Epithelial cell of proximal tubule (primary cell): Measurements from ENCODE around the gene C19orf38. TPM values are rescaled to one million over a fixed set of nuclear protein-coding genes. Genes with fewer than 3 reads are reported as not detected.
A peak's percentile ranks its signal among the peaks of the same experiment; 100 is the strongest.
"Not testable (repeated sequence)": the region's sequence is repeated elsewhere in the genome, so short reads cannot be mapped to it uniquely, and the experiment has no call there.

Experiments used
- DNase-seq: peaks from one replicate; pipeline ENCODE4 v3.0.0-alpha.2; 2011; ENCODE audit warnings: low read depth
- H3K4me3 ChIP-seq: 2 replicates; pipeline ENCODE4 v1.5.1; 2011; ENCODE audit warnings: low read depth, mild to moderate bottlenecking, low read length
- total RNA-seq: library from RNA; depleted of rRNA; stranded (reverse); fragments of >200 nt; gene quantifications from 2 replicates; pipeline ENCODE4 v1.2.3, GENCODE V29; 2015
- TF ChIP-seq, protein P1 (sequence below): conservative IDR thresholded peaks from 2 replicates; pipeline ENCODE4 v1.5.1; 2012; ENCODE audit warnings: low read depth, mild to moderate bottlenecking, low read length

The C19orf38 gene
- total RNA-seq, 1 donor from 2014 or later = not detected

DNA sequence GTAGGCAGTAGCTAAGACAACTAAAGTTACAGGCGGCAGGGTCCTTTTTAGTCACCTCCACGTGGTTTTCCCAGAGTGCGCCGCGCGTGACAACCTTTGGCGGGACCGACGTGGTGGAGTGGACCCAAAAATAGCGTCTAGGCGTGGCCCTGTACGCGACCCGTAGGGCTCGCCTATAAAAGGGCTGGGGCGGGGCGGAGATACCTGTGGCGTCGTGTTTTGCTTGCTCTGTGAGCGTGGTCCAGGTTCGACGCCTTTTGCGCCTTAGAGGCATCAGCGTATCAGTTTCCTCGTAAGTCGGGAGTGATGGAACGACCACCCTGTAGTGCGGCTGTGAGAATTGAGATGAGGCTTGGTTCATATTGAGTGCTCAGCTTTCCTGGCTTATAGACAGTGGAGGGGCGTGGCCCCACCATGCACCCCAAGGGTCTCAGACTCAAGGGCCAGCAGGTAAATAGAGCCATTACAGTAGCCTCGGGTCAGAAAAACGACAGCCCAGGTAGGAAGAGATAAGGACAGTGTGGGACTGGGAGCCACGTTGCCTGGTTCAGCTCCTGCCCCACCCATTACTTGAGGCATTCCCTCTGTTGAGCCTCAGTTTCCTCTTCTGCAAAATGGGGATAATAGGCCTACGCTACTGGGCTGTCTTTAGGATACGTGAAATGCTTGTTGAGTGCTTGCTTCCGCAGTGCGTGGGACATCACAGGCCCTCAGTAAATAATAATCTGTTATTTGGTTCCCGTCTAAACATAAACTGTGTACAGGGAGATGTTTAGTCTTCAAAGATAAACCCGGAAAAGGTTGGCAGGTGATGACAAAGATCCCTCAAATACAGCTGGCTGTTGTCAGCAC lies 11.5 kb upstream of the C19orf38 start:
- peak overlapping the region; percentile 58 for H3K4me3 ChIP-seq
- TF ChIP-seq, protein P1, sequence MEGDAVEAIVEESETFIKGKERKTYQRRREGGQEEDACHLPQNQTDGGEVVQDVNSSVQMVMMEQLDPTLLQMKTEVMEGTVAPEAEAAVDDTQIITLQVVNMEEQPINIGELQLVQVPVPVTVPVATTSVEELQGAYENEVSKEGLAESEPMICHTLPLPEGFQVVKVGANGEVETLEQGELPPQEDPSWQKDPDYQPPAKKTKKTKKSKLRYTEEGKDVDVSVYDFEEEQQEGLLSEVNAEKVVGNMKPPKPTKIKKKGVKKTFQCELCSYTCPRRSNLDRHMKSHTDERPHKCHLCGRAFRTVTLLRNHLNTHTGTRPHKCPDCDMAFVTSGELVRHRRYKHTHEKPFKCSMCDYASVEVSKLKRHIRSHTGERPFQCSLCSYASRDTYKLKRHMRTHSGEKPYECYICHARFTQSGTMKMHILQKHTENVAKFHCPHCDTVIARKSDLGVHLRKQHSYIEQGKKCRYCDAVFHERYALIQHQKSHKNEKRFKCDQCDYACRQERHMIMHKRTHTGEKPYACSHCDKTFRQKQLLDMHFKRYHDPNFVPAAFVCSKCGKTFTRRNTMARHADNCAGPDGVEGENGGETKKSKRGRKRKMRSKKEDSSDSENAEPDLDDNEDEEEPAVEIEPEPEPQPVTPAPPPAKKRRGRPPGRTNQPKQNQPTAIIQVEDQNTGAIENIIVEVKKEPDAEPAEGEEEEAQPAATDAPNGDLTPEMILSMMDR = no peak
- DNase-seq = no peak

DNA sequence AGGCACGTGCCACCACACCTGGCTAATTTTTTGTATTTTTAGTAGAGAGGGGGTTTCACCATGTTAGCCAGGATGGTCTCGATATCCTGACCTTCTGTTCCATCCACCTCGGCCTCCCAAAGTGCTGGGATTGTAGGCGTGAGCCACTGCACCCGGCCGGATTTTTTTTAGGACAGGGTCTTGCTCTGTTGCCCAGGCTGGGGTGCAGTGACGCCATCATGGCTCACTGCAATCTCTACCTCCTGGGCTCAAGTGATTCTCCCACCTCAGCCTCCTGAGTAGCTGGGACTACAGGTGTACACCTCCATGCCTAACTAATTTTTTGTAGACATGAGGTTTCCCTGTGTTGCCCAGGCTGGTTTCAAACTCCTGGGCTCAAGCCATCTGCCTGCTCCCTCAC lies 10.6 kb upstream of the C19orf38 start:
- DNase-seq, H3K4me3 ChIP-seq: not testable (repeated sequence)

DNA sequence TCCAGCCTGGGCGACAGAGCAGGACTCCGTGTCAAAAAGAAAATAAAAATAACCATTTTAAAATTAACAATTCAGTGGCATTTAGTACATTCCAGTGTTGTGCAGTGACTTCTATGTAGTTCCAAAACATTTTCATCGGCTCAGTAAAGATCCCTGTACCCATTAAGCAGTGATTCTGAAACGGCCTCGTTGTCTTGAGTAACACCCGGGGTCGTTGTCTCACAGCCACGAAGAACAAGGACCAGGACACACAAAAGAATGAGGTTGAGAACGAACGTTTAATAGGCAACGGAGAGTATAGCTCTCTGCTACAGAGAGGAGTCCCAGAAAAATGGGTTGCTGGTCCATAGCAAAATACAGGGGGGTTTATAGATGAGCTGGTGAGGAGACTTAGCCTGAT lies 9.8 kb upstream of the C19orf38 start:
- DNase-seq = no peak

DNA sequence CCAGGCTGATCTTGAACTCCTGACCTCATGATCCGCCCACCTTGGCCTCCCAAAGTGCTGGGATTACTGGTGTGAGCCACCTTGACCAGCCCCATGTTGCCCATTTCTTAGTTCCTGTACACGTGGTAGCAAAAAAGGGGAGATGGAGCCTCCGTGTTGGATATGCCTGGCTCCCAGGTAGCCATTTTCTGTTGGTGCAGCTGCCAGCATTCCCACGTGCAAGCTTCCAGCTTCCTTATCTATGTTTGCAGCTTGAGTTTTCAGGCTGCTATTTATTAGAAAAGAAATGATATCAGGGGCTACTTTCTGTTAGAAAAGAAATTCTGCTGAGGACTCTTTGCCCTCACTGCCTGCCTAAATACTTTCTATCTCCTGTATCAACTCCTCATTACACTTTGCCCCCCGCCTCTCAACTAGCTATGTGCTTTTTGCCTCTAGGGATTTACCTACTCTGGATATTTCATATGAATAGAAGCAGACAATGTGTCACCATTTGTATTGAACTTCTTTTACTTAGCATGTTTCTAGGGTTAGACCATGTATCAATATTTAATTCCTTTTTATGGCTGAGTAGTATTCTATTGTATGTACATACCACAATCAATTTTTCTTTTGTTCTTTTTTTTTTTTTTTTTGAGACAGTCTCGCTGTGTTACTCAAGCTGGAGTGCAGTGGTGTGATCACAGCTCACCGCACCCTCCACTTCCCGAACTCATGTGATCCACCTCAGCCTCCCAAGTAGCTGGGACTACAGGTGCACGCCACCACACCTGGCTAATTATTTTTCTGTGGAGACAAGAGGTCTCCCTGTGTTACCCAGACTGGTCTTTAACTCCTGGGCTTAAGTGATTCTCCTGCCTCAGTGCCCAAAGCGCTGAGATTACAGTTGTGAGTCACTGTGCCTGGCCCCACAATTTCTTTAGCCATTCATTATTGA lies 8.8 kb upstream of the C19orf38 start:
- TF ChIP-seq, protein P1 = no peak
- no peak overlapping the region for H3K4me3 ChIP-seq
- DNase-seq = no peak

More for the DNA sequence above, 9.8 kb upstream of the C19orf38 start:
- TF ChIP-seq, protein P1 = no peak
- no peak overlapping the region for H3K4me3 ChIP-seq

- DNase-seq = no peak
- TF ChIP-seq, protein P1 = no peak
- H3K4me3 ChIP-seq = no peak overlapping the region
Observed at GRCh38 chr19:10842788-10843187, 5.4 kb upstream of the C19orf38 start.

GRCh38 chr19:10846500-10847202 lies 1.6 kb upstream of the C19orf38 start:
- TF ChIP-seq, protein P1 = no peak
- no peak for DNase-seq
- H3K4me3 ChIP-seq = no peak overlapping the region

GRCh38 chr19:10850631-10851030 lies 2.4 kb downstream of the C19orf38 start:
- TF ChIP-seq, protein P1 = no peak
- DNase-seq = no peak
- no peak overlapping the region for H3K4me3 ChIP-seq
